Transverse colon (tissue), 3 donors: Measurements from ENCODE around the gene APH1A.

Experiments
- POLR2A ChIP-seq: fragments of 450-650 bp; IDR thresholded peaks from one replicate; pipeline ENCODE4 v1.6.1; 2016; ENCODE audit warnings: antibody characterized with exemption, mild to moderate bottlenecking, moderate library complexity
- TF ChIP-seq, protein P1 (sequence below), 5 experiments: fragments of 200-600 bp in 3 of 5; fragments of 450-650 bp in 2 of 5; sonication (generic) in 3 of 5; IDR thresholded peaks; 1 replicate in 2 of 5; 2 replicates in 3 of 5; pipeline ENCODE4 v1.5.1; 2016 to 2017; ENCODE audit warnings: antibody characterized with exemption in 5 of 5, inconsistent platforms in 3 of 5, mild to moderate bottlenecking in 2 of 5, moderate library complexity in 1 of 5

DNA sequence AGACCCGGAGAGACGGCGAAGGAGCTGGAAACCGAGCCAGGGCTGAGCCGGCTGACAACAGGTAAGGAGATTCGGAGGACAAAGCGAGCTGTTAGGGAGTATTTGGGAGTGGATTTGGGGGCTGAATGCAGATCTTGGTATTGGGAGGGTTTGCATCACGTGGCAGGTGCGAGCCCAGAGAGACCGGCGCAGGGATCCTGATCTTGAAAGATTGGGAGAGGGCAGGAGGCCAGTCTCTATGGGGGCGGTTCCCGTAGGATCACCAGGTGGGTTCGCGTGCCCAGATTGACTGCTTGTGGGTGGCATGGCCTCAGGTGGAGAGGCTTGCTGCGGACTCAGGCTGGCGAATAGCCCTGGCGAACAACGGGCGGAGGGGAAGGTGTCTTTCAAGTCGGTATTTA lies 13.7 kb upstream of the APH1A start:
- peak; percentile 49 for TF ChIP-seq POLR2A
- TF ChIP-seq, protein P1, sequence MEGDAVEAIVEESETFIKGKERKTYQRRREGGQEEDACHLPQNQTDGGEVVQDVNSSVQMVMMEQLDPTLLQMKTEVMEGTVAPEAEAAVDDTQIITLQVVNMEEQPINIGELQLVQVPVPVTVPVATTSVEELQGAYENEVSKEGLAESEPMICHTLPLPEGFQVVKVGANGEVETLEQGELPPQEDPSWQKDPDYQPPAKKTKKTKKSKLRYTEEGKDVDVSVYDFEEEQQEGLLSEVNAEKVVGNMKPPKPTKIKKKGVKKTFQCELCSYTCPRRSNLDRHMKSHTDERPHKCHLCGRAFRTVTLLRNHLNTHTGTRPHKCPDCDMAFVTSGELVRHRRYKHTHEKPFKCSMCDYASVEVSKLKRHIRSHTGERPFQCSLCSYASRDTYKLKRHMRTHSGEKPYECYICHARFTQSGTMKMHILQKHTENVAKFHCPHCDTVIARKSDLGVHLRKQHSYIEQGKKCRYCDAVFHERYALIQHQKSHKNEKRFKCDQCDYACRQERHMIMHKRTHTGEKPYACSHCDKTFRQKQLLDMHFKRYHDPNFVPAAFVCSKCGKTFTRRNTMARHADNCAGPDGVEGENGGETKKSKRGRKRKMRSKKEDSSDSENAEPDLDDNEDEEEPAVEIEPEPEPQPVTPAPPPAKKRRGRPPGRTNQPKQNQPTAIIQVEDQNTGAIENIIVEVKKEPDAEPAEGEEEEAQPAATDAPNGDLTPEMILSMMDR (IDR thresholded peaks at IDR 0.05) = no peak
